KOPT-K1 (cell line): Measurements from ENCODE around the gene CTRB1.

Experiments
- H3K27ac ChIP-seq: fragments of 200-600 bp; sonication (generic); 2 replicates; pipeline ENCODE4 v1.5.1; 2016; ENCODE audit warnings: antibody characterized with exemption, mild to moderate bottlenecking, low read depth, low read length; ENCODE audit not compliant: poor library complexity, severe bottlenecking
- H3K36me3 ChIP-seq: fragments of 200-600 bp; sonication (generic); 2 replicates; pipeline ENCODE4 v1.5.1; 2017; ENCODE audit warnings: antibody characterized with exemption, mild to moderate bottlenecking, low read length, moderate library complexity; ENCODE audit not compliant: insufficient read depth
- H3K9me3 ChIP-seq: fragments of 200-600 bp; sonication (generic); 2 replicates; pipeline ENCODE4 v1.5.1; 2017; ENCODE audit warnings: antibody characterized with exemption, low read length, mild to moderate bottlenecking; ENCODE audit not compliant: insufficient read depth, poor library complexity, severe bottlenecking

Gene CTRB1

GRCh38 chr16:75218256-75219076 is at the start of gene CTRB1:
TSS of gene CTRB1 (plus strand) at chr16:75218988. CDS start at chr16:75219008, 20 bp downstream.
- H3K36me3 ChIP-seq = no peaks in the 10 kb centered on the region
- no peaks in the 10 kb centered on the region for H3K9me3 ChIP-seq
- H3K27ac ChIP-seq = peak within 1 kb of the TSS; percentile 31

- Histone ChIP-seq H3K36me3 (peaks cover 78% of the 10 kb centered on the region), H3K27ac (no peak overlapping the region), H3K9me3 (peaks cover 100% of the 10 kb centered on the region)
Measured at GRCh38 chr16:75169899-75170405, 48.8 kb upstream of the CTRB1 start.

- Histone ChIP-seq H3K27ac (no peak overlapping the region), H3K9me3 (peaks cover 99% of the 10 kb centered on the region), H3K36me3 (peaks cover 52% of the 10 kb centered on the region)
Measured at GRCh38 chr16:75172578-75172977, 46.2 kb upstream of the CTRB1 start.

GRCh38 chr16:75175074-75175473 is 43.7 kb upstream of the CTRB1 start:
- Histone ChIP-seq H3K9me3 (peaks cover 80% of the 10 kb centered on the region), H3K27ac (no peak overlapping the region), H3K36me3 (peaks cover 27% of the 10 kb centered on the region)

- H3K9me3 ChIP-seq = peaks cover 62% of the 10 kb centered on the region
- no peak overlapping the region for H3K27ac ChIP-seq
- peaks cover 9% of the 10 kb centered on the region; the same call in 1 of the 2 replicates for H3K36me3 ChIP-seq
Measured at GRCh38 chr16:75176926-75177325, 41.9 kb upstream of the CTRB1 start.

GRCh38 chr16:75179208-75179607 is 39.6 kb upstream of the CTRB1 start:
- H3K9me3 ChIP-seq = peaks cover 39% of the 10 kb centered on the region
- H3K36me3 ChIP-seq = no peaks in the 10 kb centered on the region
- no peak overlapping the region for H3K27ac ChIP-seq

GRCh38 chr16:75181630-75182029 is 37.2 kb upstream of the CTRB1 start:
- Histone ChIP-seq H3K36me3 (no peaks in the 10 kb centered on the region), H3K9me3 (peaks cover 16% of the 10 kb centered on the region), H3K27ac (no peak overlapping the region)

GRCh38 chr16:75188832-75189477 is 29.8 kb upstream of the CTRB1 start:
- Histone ChIP-seq H3K36me3 (no peaks in the 10 kb centered on the region), H3K27ac (no peak overlapping the region)

GRCh38 chr16:75189638-75190245 is 29.0 kb upstream of the CTRB1 start:
- Histone ChIP-seq H3K9me3 (no peaks in the 10 kb centered on the region), H3K36me3 (no peaks in the 10 kb centered on the region), H3K27ac (no peak overlapping the region)

More at GRCh38 chr16:75188832-75189477, 29.8 kb upstream of the CTRB1 start:
- H3K9me3 ChIP-seq = no peaks in the 10 kb centered on the region

GRCh38 chr16:75192606-75193264 is 26.1 kb upstream of the CTRB1 start:
- no peaks in the 10 kb centered on the region for H3K36me3 ChIP-seq
- H3K9me3 ChIP-seq = no peaks in the 10 kb centered on the region
- no peak overlapping the region for H3K27ac ChIP-seq

GRCh38 chr16:75193265-75193650 is 25.5 kb upstream of the CTRB1 start:
- H3K36me3 ChIP-seq = no peaks in the 10 kb centered on the region
- H3K9me3 ChIP-seq = no peaks in the 10 kb centered on the region
- H3K27ac ChIP-seq = no peak overlapping the region

GRCh38 chr16:75193730-75194444 is 24.9 kb upstream of the CTRB1 start:
- Histone ChIP-seq H3K36me3 (no peaks in the 10 kb centered on the region), H3K27ac (no peak overlapping the region), H3K9me3 (no peaks in the 10 kb centered on the region)

- H3K36me3 ChIP-seq = no peaks in the 10 kb centered on the region
- no peaks in the 10 kb centered on the region for H3K9me3 ChIP-seq
- H3K27ac ChIP-seq = no peak overlapping the region
Measured at GRCh38 chr16:75195811-75196790, 22.7 kb upstream of the CTRB1 start.
